Right lobe of liver (tissue), 4 donors: ENCODE results near the gene FAM241B.

Experiments used
- POLR2A ChIP-seq: fragments of 450-650 bp; IDR thresholded peaks from one replicate; pipeline ENCODE4 v1.6.1; 2017; ENCODE audit warnings: antibody characterized with exemption, mild to moderate bottlenecking
- TF ChIP-seq, protein P1 (sequence below), 4 donors: fragments of 200-600 bp in 3 of 4; fragments of 450-650 bp in 1 of 4; IDR thresholded peaks; one replicate each; pipeline versions ENCODE4 v1.5.1 to v1.8.0; 2016 to 2022; ENCODE audit warnings: antibody characterized with exemption in 4 of 4, mild to moderate bottlenecking in 2 of 4
- donor health status: DM: no; HTN: no; CAD: no.
- donor health status: DM: no; HTN: no; CAD: no.
- donor health status: DM: no; HTN: yes; CAD: no.

DNA sequence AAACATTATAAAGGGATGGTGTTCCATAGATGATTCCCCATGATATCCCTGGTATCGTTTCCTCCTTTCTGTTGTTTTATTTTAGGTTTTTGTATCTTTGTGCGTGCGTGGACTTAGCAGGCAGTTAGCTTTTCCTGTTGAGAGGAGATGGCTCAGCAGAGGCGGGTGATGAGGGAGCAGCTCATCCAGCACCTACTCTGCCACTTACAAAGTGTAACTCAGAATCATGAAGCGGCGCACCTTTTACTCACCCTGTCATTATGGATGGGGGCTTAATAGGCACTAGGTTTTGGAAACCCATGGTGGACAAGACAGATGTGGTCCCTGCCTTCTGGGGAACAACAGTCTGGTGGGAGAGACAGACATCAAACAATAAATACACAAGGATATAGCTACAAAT, 17.1 kb downstream of the FAM241B start:
- TF ChIP-seq, protein P1, sequence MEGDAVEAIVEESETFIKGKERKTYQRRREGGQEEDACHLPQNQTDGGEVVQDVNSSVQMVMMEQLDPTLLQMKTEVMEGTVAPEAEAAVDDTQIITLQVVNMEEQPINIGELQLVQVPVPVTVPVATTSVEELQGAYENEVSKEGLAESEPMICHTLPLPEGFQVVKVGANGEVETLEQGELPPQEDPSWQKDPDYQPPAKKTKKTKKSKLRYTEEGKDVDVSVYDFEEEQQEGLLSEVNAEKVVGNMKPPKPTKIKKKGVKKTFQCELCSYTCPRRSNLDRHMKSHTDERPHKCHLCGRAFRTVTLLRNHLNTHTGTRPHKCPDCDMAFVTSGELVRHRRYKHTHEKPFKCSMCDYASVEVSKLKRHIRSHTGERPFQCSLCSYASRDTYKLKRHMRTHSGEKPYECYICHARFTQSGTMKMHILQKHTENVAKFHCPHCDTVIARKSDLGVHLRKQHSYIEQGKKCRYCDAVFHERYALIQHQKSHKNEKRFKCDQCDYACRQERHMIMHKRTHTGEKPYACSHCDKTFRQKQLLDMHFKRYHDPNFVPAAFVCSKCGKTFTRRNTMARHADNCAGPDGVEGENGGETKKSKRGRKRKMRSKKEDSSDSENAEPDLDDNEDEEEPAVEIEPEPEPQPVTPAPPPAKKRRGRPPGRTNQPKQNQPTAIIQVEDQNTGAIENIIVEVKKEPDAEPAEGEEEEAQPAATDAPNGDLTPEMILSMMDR (IDR thresholded peaks at IDR 0.05) = no peak
- no peak for TF ChIP-seq POLR2A
